ENCODE data around the gene ANKRD53. TPM values are rescaled to one million over a fixed set of nuclear protein-coding genes. Genes with fewer than 3 reads are reported as not detected.

Gene ANKRD53
- total and polyA plus RNA-seq, 2 donors (not counting 3 experiments of a cell fraction or from before 2014, with no cell fraction given) = 1.3 to 1.4 TPM

- Histone ChIP-seq H3K36me3 (ENCODE audit: control insufficient read depth in 2 of 2, extremely low read depth in 1 of 2, insufficient read depth in 2 of 2, low read length in 2 of 2) (peaks cover 3 to 6% of the 10 kb centered on the region in 2 experiments), H3K4me1 (ENCODE audit: control insufficient read depth, extremely low read depth, insufficient read depth, low read length) (peaks cover 4% of the 10 kb centered on the region), H3K4me2 (ENCODE audit: insufficient read depth, low read length) (no peak overlapping the region), H3K27me3 (ENCODE audit: control insufficient read depth in 2 of 2, insufficient read depth in 2 of 2, low read length in 2 of 2) (no peaks in the 10 kb centered on the region), H2AFZ (ENCODE audit: low read depth, low read length) (no peak overlapping the region), H3K79me2 (ENCODE audit: control insufficient read depth, insufficient read depth, low read length) (no peaks in the 10 kb centered on the region), H3K9me3 (replicated peaks; ENCODE audit: control insufficient read depth, insufficient read depth, low read length) (no peaks in the 10 kb centered on the region), H3K9ac (replicated peaks; ENCODE audit: extremely low read depth, insufficient read depth, low read length) (no peak overlapping the region), H4K20me1 (replicated peaks; ENCODE audit: control insufficient read depth, extremely low read depth, insufficient read depth, low read length) (no peaks in the 10 kb centered on the region), H3K9me1 (replicated peaks; ENCODE audit: control insufficient read depth, extremely low read depth, insufficient read depth, low read length) (no peaks in the 10 kb centered on the region), H3K4me3 (replicated peaks in 1 of 3; ENCODE audit: insufficient read depth in 1 of 3, low read depth in 1 of 3, low read length in 3 of 3) (no peak overlapping the region), H3K27ac (ENCODE audit: insufficient read depth, low read depth, low read length) (no peak overlapping the region)
- no peak for DNase-seq (ENCODE audit: low read depth, low spot score)
- dilution Hi-C loops (cut with MboI; ENCODE audit: extremely low pct_ligation_motif_present, low sequenced_read_pairs) = no loop called here
- intact Hi-C loops (cut with micrococcal nuclease) = no loop called here
- TF ChIP-seq FOS (IDR thresholded peaks at IDR 0.05; ENCODE audit: borderline replicate concordance, insufficient read depth, low read length) (no peak), MYC (IDR thresholded peaks at IDR 0.05; ENCODE audit: low read depth, low read length) (no peak), GATA2 (IDR thresholded peaks at IDR 0.05; ENCODE audit: insufficient read depth, insufficient read length, low read depth, low read length) (no peak), POLR2A (IDR thresholded peaks at IDR 0.05; ENCODE audit: low read depth, low read length) (no peak), JUN (IDR thresholded peaks at IDR 0.05; ENCODE audit: borderline replicate concordance, insufficient read depth, insufficient read length, low read depth) (no peak), POLR2AphosphoS5 (IDR thresholded peaks at IDR 0.05; ENCODE audit: insufficient read depth, low read depth, low read length) (no peak), MAX (IDR thresholded peaks at IDR 0.05; ENCODE audit: insufficient read depth, insufficient read length) (no peak), EZH2 (IDR thresholded peaks at IDR 0.05; ENCODE audit: borderline replicate concordance, low read depth, low read length, severe bottlenecking) (no peak), CTCF (IDR thresholded peaks at IDR 0.05; ENCODE audit: extremely low read depth in 1 of 2, insufficient read depth in 1 of 2, low read depth in 1 of 2, low read length in 2 of 2) (no peak)
- POLR2A ChIA-PET = no interaction called here
- CTCF ChIA-PET = interaction anchor here (2.1 to 4.2 kb wide), 4 partner anchors 18 to 35 kb away, joined by 11 to 52 read pairs (median 28); no protein-coding TSS in a partner anchor
- BruUV-seq (replicated peaks) = no TSS peak
- no peak for FAIRE-seq
These were observed 4.5 kb downstream of the ANKRD53 start for GRCh38 chr2:70982971-70983370.

All from endothelial cell of umbilical vein (primary cell).